ENCODE data around the gene ZNF205. TPM values are rescaled to one million over a fixed set of nuclear protein-coding genes. Genes with fewer than 3 reads are reported as not detected.
A peak's percentile ranks its signal among the peaks of the same experiment; 100 is the strongest.

Gene ZNF205
- total and polyA plus RNA-seq, 2 of the 13 experiments (the other 11 are each of a cell fraction or from before 2014, with no cell fraction given): 5.8 to 10.2 TPM

DNA sequence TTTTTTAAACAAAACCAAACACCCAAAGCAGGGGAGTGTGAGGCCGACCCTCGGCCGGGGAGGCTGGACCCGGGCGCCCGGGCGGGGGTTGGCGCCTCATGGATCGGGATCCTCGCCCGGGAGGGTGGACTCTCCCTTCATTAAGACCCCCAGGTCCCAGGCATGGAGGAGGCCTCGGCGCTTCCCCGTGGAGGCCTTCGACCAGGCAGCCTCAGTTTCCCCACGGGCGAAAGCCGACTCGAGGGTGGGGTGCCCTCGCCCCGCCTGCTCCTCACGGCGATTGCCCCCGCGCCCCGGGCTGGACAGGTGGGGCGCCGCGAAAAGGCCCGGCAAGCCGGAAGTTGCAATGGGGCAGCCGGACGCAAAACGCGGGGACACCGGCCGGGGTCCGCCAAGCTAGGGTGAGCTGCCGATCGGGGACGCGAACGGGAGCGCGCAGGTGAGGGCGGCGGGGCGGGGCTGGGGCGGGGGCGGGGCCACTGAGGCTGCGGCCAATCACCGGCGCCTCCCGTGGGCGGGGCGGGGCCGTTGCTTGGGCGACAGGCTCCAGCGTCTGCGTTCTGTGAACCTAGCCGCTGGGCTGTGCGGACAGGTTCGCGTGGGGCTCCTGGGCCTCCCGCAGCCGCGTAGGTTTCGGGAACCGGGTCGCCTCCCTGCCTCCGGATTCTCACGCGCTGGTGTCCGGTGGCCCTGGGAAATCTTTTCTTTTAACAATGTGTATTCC, 6.0 kb upstream of the ZNF205 start (continued):
- 0 out of 2 replicates have a peak, but pooled peaks have one; percentile 40 for TF ChIP-seq ERF (CRISPR knock-in tag; IDR thresholded peaks at IDR 0.05)
- TF ChIP-seq, protein P1, sequence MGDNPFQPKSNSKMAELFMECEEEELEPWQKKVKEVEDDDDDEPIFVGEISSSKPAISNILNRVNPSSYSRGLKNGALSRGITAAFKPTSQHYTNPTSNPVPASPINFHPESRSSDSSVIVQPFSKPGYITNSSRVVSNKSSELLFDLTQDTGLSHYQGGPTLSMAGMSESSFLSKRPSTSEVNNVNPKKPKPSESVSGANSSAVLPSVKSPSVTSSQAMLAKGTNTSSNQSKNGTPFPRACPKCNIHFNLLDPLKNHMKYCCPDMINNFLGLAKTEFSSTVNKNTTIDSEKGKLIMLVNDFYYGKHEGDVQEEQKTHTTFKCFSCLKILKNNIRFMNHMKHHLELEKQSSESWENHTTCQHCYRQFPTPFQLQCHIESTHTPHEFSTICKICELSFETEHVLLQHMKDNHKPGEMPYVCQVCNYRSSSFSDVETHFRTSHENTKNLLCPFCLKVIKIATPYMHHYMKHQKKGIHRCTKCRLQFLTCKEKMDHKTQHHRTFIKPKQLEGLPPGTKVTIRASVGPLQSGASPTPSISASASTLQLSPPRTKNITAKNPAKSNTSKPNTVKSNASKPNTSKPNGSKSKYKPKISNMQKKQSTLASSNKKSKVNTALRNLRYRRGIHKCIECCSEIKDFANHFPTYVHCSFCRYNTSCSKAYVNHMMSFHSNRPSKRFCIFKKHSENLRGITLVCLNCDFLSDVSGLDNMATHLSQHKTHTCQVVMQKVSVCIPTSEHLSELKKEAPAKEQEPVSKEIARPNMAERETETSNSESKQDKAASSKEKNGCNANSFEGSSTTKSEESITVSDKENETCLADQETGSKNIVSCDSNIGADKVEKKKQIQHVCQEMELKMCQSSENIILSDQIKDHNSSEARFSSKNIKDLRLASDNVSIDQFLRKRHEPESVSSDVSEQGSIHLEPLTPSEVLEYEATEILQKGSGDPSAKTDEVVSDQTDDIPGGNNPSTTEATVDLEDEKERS (CRISPR knock-in tag; IDR thresholded peaks at IDR 0.05): 0 out of 2 replicates have a peak, but pooled peaks have one; percentile 55
- TF ChIP-seq, protein P2, sequence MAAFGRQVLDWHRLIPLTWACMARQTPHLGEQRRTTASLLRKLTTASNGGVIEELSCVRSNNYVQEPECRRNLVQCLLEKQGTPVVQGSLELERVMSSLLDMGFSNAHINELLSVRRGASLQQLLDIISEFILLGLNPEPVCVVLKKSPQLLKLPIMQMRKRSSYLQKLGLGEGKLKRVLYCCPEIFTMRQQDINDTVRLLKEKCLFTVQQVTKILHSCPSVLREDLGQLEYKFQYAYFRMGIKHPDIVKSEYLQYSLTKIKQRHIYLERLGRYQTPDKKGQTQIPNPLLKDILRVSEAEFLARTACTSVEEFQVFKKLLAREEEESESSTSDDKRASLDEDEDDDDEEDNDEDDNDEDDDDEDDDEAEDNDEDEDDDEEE (CRISPR knock-in tag; IDR thresholded peaks at IDR 0.05): no peak
- TF ChIP-seq ZNF670 (CRISPR knock-in tag; IDR thresholded peaks at IDR 0.05; ENCODE audit: borderline replicate concordance): peak; percentile 83; the same call in 1 of the 2 replicates
- TF ChIP-seq, protein P3, sequence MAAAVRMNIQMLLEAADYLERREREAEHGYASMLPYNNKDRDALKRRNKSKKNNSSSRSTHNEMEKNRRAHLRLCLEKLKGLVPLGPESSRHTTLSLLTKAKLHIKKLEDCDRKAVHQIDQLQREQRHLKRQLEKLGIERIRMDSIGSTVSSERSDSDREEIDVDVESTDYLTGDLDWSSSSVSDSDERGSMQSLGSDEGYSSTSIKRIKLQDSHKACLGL (CRISPR knock-in tag; IDR thresholded peaks at IDR 0.05): peak; percentile 68
- no peak for TF ChIP-seq DPF2 (CRISPR knock-in tag; IDR thresholded peaks at IDR 0.05; ENCODE audit: borderline replicate concordance, low read depth)
- TF ChIP-seq, protein P4, sequence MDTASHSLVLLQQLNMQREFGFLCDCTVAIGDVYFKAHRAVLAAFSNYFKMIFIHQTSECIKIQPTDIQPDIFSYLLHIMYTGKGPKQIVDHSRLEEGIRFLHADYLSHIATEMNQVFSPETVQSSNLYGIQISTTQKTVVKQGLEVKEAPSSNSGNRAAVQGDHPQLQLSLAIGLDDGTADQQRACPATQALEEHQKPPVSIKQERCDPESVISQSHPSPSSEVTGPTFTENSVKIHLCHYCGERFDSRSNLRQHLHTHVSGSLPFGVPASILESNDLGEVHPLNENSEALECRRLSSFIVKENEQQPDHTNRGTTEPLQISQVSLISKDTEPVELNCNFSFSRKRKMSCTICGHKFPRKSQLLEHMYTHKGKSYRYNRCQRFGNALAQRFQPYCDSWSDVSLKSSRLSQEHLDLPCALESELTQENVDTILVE (CRISPR knock-in tag; IDR thresholded peaks at IDR 0.05): peak; percentile 86
- TF ChIP-seq ZNF274 (CRISPR knock-in tag; IDR thresholded peaks at IDR 0.05): 0 out of 2 replicates have a peak, but pooled peaks have one; percentile 55
- TF ChIP-seq SP1 (IDR thresholded peaks at IDR 0.05): no peak
- peak; percentile 58; the same call in 1 of the 2 replicates for TF ChIP-seq SP1 (CRISPR knock-in tag; IDR thresholded peaks at IDR 0.05)
- TF ChIP-seq ZNF652 (CRISPR knock-in tag; IDR thresholded peaks at IDR 0.05; ENCODE audit: borderline replicate concordance, low read depth): 0 out of 2 replicates have a peak, but pooled peaks have one; percentile 25
- TF ChIP-seq RFX5 (IDR thresholded peaks at IDR 0.05; ENCODE audit: low read depth, low read length): no peak
- TF ChIP-seq ZFY (CRISPR knock-in tag; IDR thresholded peaks at IDR 0.05): peak; percentile 90
- TF ChIP-seq ZNF44 (CRISPR knock-in tag; IDR thresholded peaks at IDR 0.05): no peak
- TF ChIP-seq, protein P5, sequence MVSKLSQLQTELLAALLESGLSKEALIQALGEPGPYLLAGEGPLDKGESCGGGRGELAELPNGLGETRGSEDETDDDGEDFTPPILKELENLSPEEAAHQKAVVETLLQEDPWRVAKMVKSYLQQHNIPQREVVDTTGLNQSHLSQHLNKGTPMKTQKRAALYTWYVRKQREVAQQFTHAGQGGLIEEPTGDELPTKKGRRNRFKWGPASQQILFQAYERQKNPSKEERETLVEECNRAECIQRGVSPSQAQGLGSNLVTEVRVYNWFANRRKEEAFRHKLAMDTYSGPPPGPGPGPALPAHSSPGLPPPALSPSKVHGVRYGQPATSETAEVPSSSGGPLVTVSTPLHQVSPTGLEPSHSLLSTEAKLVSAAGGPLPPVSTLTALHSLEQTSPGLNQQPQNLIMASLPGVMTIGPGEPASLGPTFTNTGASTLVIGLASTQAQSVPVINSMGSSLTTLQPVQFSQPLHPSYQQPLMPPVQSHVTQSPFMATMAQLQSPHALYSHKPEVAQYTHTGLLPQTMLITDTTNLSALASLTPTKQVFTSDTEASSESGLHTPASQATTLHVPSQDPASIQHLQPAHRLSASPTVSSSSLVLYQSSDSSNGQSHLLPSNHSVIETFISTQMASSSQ (IDR thresholded peaks at IDR 0.05; ENCODE audit: low read depth): no peak
- TF ChIP-seq, protein P5 (CRISPR knock-in tag; IDR thresholded peaks at IDR 0.05; ENCODE audit: borderline replicate concordance): no peak
- no peak for TF ChIP-seq NPAS2 (CRISPR knock-in tag; IDR thresholded peaks at IDR 0.05; ENCODE audit: borderline replicate concordance)
- peak; percentile 78 to 82 for TF ChIP-seq POLR2A (IDR thresholded peaks at IDR 0.05; ENCODE audit: insufficient read depth in 1 of 2, low read depth in 2 of 2, low read length in 2 of 2)
- TF ChIP-seq ZNF430 (CRISPR knock-in tag; IDR thresholded peaks at IDR 0.05): peak; percentile 80
- no peak for TF ChIP-seq ZNF251 (CRISPR knock-in tag; IDR thresholded peaks at IDR 0.05)
- TF ChIP-seq CAMTA2 (CRISPR knock-in tag; IDR thresholded peaks at IDR 0.05; ENCODE audit: borderline replicate concordance): 0 out of 2 replicates have a peak, but pooled peaks have one; percentile 54

Measured in HepG2 (cell line).